Pancreas (tissue), 10 donors: ENCODE data around the gene PSRC1. TPM values are rescaled to one million over a fixed set of nuclear protein-coding genes. Genes with fewer than 3 reads are reported as not detected.

Source experiments
- ATAC-seq, 4 donors: fragments of 200-7000 bp; cut with Tn5 transposase; one replicate each; pipeline versions ENCODE4 v1.8.0 to v1.9.1; 2020; ENCODE audit warnings: mild to moderate bottlenecking in 4 of 4, moderate library complexity in 4 of 4
- DNase-seq, 6 donors: peaks; one replicate each; pipeline ENCODE4 v3.0.0-alpha.2; 2020
- FAIRE-seq: peaks from 2 replicates; lab custom pipeline; 2012; peaks lifted over from hg19 to GRCh38; lab: Jason Lieb, UNC
- H3K27ac ChIP-seq, 4 donors: fragments of 200-600 bp; sonication (generic); 1 replicate in 3 of 4; 2 replicates in 1 of 4; pipeline versions ENCODE4 v1.5.0 to v1.8.0; 2020
- H3K27me3 ChIP-seq, 4 donors: fragments of 200-600 bp; one replicate each; pipeline ENCODE4 v1.8.0; 2021
- H3K36me3 ChIP-seq, 3 donors: fragments of 200-600 bp; sonication (generic) in 1 of 3; one replicate each; pipeline versions ENCODE4 v1.5.0 to v1.8.0; 2020 to 2021
- H3K4me1 ChIP-seq, 3 donors: fragments of 200-600 bp; one replicate each; pipeline ENCODE4 v1.8.0; 2021
- H3K4me3 ChIP-seq, 4 donors: fragments of 200-600 bp; sonication (generic) in 2 of 4; one replicate each; pipeline versions ENCODE4 v1.5.0 to v1.8.0; 2020 to 2021
- H3K9me3 ChIP-seq, 4 donors: fragments of 200-600 bp; one replicate each; pipeline ENCODE4 v1.8.0; 2021
- CTCF ChIP-seq, 4 donors: fragments of 200-600 bp; sonication (generic) in 3 of 4; IDR thresholded peaks; one replicate each; pipeline versions ENCODE4 v1.5.0 to v1.8.0; 2021; ENCODE audit warnings: antibody characterized with exemption in 4 of 4
- WGBS, 2 donors: extraction: QIAGEN DNeasy Blood & Tissue Kit; methylation state at CpG; one replicate each; pipeline ENCODE4 v1.1.7; 2013; 5-methylcytosine and 5-hydroxymethylcytosine counted together
- intact Hi-C, 3 donors: fragments of 100-400 bp; cut with DNase I; formaldehyde crosslinking; loops; one replicate each; pipeline versions ENCODE4 v1.11.1 to v1.14.2; 2022
- polyA plus RNA-seq, 2 donors: library from polyadenylated mRNA; stranded (reverse); fragments of 200-250 nt; gene quantifications; one replicate each; pipeline ENCODE4 v1.2.3, GENCODE V29; 2013
- total RNA-seq, 6 donors: library from RNA; stranded (reverse); fragmentation: NEBNext Ultra II Directional in 4 of 6; extraction: Animal tissue kit (Norgen Biotek cat#: 25700) in 4 of 6; gene quantifications; one replicate each; pipeline versions ENCODE4 v1.2.1 to v1.2.4, GENCODE V29; 2021 to 2023
- donor health status: healthy with polysubstance abuse.
- donor health status: DM: no; HTN: no; CAD: no; lungs with moderate emphysema.
- donor health status: DM: no; HTN: no; CAD: no.
- donor health status: control.
- donor health status: control.
- donor health status: Bipolar disorder and iron deficiency.
- donor health status: DM: yes; HTN: yes; CAD: no.
- donor health status: DM: no; HTN: no; CAD: no.
- donor health status: DM: no; HTN: no; CAD: no.
- donor health status: DM: yes; HTN: yes; CAD: no.

PSRC1 gene
- total and polyA plus RNA-seq, 8 donors, result 0.08 to 5.4 (median 0.91) TPM

GRCh38 chr1:109239409-109240068 lies 43.4 kb downstream of the PSRC1 start:
- H3K27ac ChIP-seq, result no peak overlapping the region
- H3K36me3 ChIP-seq, result peaks cover 3 to 44% (median 40%) of the 10 kb centered on the region in 3 donors
- FAIRE-seq, result no peak
- intact Hi-C loops, result no loop called here
- peaks cover 0 to 5% (median 5%) of the 10 kb centered on the region in 3 donors for H3K4me1 ChIP-seq
- ATAC-seq, result peak; percentile 64 to 76 (median 70)
- peak in 3 of 6 donors; percentile 46 to 66 (median 47) for DNase-seq
- 58 to 63% methylated on average over 6 of the region's 6 CpGs for WGBS, 2 donors
- H3K4me3 ChIP-seq, result no peak overlapping the region
- no peaks in the 10 kb centered on the region for H3K27me3 ChIP-seq
- H3K9me3 ChIP-seq, result no peaks in the 10 kb centered on the region
- peak; percentile 22 to 44 (median 27) for TF ChIP-seq CTCF (IDR thresholded peaks at IDR 0.05)

GRCh38 chr1:109239047-109239408 lies 43.9 kb downstream of the PSRC1 start:
- H3K4me1 ChIP-seq, result peaks cover 0 to 5% (median 5%) of the 10 kb centered on the region in 3 donors
- intact Hi-C loops, result no loop called here
- no peaks in the 10 kb centered on the region for H3K9me3 ChIP-seq
- FAIRE-seq, result no peak
- no peak overlapping the region for H3K27ac ChIP-seq
- DNase-seq, result no peak
- no peak overlapping the region for H3K4me3 ChIP-seq
- H3K36me3 ChIP-seq, result peaks cover 3 to 49% (median 45%) of the 10 kb centered on the region in 3 donors
- ATAC-seq, result no peak
- no peak for TF ChIP-seq CTCF (IDR thresholded peaks at IDR 0.05)
- 77 to 78% methylated on average over 5 of the region's 5 CpGs for WGBS, 2 donors
- H3K27me3 ChIP-seq, result no peaks in the 10 kb centered on the region

- H3K4me1 ChIP-seq, result peaks cover 0 to 5% (median 5%) of the 10 kb centered on the region in 3 donors
- intact Hi-C loops, result no loop called here
- 87 to 94% methylated on average over 2 of the region's 2 CpGs for WGBS, 2 donors
- ATAC-seq (no peak), FAIRE-seq (no peak), DNase-seq (no peak)
- H3K36me3 ChIP-seq, result peaks cover 3 to 49% (median 45%) of the 10 kb centered on the region in 3 donors
- no peaks in the 10 kb centered on the region for H3K27me3 ChIP-seq
- no peak overlapping the region for H3K4me3 ChIP-seq
- no peaks in the 10 kb centered on the region for H3K9me3 ChIP-seq
- TF ChIP-seq CTCF (IDR thresholded peaks at IDR 0.05), result no peak
- H3K27ac ChIP-seq, result no peak overlapping the region
Observed at GRCh38 chr1:109238382-109238781, 44.6 kb downstream of the PSRC1 start.

GRCh38 chr1:109237512-109237911 lies 45.4 kb downstream of the PSRC1 start:
- no peak overlapping the region for H3K4me3 ChIP-seq
- no peak for TF ChIP-seq CTCF (IDR thresholded peaks at IDR 0.05)
- 92% methylated on average over 3 of the region's 3 CpGs for whole genome bisulfite sequencing, 2 donors
- DNase-seq, result no peak
- H3K4me1 ChIP-seq, result peaks cover 0 to 5% (median 5%) of the 10 kb centered on the region in 3 donors
- H3K27ac ChIP-seq, result no peak overlapping the region
- no peaks in the 10 kb centered on the region for H3K9me3 ChIP-seq
- no peak for ATAC-seq
- no peak for FAIRE-seq
- no peaks in the 10 kb centered on the region for H3K27me3 ChIP-seq
- H3K36me3 ChIP-seq, result peaks cover 3 to 56% (median 45%) of the 10 kb centered on the region in 3 donors
- intact Hi-C loops, result no loop called here

GRCh38 chr1:109235137-109235536 lies 47.8 kb downstream of the PSRC1 start:
- Histone ChIP-seq H3K9me3 (no peaks in the 10 kb centered on the region), H3K27me3 (no peaks in the 10 kb centered on the region), H3K4me3 (no peak overlapping the region), H3K36me3 (peaks cover 3 to 80% (median 59%) of the 10 kb centered on the region in 3 donors), H3K27ac (no peak overlapping the region), H3K4me1 (no peaks in the 10 kb centered on the region)
- 91 to 97% methylated on average over 7 of the region's 7 CpGs for WGBS, 2 donors
- intact Hi-C loops, result no loop called here
- no peak for ATAC-seq
- DNase-seq, result no peak
- no peak for TF ChIP-seq CTCF (IDR thresholded peaks at IDR 0.05)
- FAIRE-seq, result no peak
